Measurements from ENCODE around the gene ROBO2.

Gene ROBO2

DNA sequence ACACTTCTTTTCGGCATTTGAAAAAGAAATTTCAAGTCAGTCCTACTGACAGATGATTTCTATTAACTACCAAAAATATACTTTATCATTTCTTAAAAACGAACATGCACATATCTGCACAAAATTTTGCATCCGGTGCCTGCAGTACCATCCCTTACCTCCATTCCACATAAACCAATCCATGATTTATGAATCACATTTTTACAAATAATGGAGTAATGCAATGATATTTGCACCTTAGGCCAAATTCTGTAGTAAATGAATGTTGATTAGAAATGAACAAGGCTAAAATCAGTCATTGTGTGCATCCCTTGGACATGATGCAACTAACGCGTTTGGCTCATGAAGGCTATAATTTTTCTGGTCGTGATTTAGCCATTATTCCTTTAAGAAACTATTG is 46.5 kb downstream of the ROBO2 start:
- Histone ChIP-seq H3K27me3 (ENCODE audit: insufficient read depth, low read length) (no peaks in the 10 kb centered on the region), H3K27ac (ENCODE audit: low read depth, low read length, poor library complexity, severe bottlenecking) (no peak overlapping the region), H3K9ac (ENCODE audit: low read length) (no peak overlapping the region), H3K9me3 (ENCODE audit: low read length) (no peaks in the 10 kb centered on the region), H4K20me1 (ENCODE audit: insufficient read depth, low read length) (no peaks in the 10 kb centered on the region), H3K9me2 (ENCODE audit: low read depth, low read length) (no peaks in the 10 kb centered on the region), H3K4me2 (ENCODE audit: low read length) (no peak overlapping the region), H2AFZ (ENCODE audit: low read length) (no peak overlapping the region), H3K4me1 (ENCODE audit: insufficient read depth, low read length, severe bottlenecking) (peaks cover 8% of the 10 kb centered on the region), H3K79me2 (ENCODE audit: insufficient read depth, low read length) (no peaks in the 10 kb centered on the region), H3K4me3 (ENCODE audit: low read depth, low read length, poor library complexity, severe bottlenecking) (no peak overlapping the region), H3K36me3 (ENCODE audit: insufficient read depth, low read length) (no peaks in the 10 kb centered on the region), H3F3A (ENCODE audit: insufficient read depth, low read length) (no peaks in the 10 kb centered on the region)
- TF ChIP-seq EZH2 (IDR thresholded peaks at IDR 0.05; ENCODE audit: borderline replicate concordance, low read length) = no peak
- TF ChIP-seq, protein P1, sequence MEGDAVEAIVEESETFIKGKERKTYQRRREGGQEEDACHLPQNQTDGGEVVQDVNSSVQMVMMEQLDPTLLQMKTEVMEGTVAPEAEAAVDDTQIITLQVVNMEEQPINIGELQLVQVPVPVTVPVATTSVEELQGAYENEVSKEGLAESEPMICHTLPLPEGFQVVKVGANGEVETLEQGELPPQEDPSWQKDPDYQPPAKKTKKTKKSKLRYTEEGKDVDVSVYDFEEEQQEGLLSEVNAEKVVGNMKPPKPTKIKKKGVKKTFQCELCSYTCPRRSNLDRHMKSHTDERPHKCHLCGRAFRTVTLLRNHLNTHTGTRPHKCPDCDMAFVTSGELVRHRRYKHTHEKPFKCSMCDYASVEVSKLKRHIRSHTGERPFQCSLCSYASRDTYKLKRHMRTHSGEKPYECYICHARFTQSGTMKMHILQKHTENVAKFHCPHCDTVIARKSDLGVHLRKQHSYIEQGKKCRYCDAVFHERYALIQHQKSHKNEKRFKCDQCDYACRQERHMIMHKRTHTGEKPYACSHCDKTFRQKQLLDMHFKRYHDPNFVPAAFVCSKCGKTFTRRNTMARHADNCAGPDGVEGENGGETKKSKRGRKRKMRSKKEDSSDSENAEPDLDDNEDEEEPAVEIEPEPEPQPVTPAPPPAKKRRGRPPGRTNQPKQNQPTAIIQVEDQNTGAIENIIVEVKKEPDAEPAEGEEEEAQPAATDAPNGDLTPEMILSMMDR (IDR thresholded peaks at IDR 0.05; ENCODE audit: low read length) = no peak

DNA sequence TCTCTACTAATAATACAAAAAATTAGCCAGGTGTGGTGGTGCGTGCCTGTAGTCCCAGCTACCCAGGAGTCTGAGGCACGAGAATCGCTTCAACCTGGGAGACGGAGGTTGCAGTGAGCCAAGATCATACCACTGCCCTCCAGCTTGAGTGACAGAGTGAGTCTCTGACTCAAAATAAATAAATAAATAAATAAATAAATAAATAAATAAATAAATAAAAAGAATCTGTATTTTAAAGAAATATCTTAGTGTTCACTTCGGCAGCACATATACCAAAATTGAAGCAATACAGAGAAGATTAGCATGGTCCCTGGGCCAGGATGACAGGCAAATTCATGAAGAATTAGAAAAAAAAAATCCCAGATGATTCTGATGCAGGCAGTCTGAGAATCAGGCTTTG is 51.9 kb downstream of the ROBO2 start:
- no peak overlapping the region for H3K27ac ChIP-seq (ENCODE audit: low read depth, low read length, poor library complexity, severe bottlenecking)
- no peak overlapping the region for H2AFZ ChIP-seq (ENCODE audit: low read length)
- no peak overlapping the region for H3K4me2 ChIP-seq (ENCODE audit: low read length)
- no peaks in the 10 kb centered on the region for H3K9me3 ChIP-seq (ENCODE audit: low read length)
- no peak overlapping the region for H3K4me3 ChIP-seq (ENCODE audit: low read depth, low read length, poor library complexity, severe bottlenecking)
- H3K36me3 ChIP-seq (ENCODE audit: insufficient read depth, low read length) = no peaks in the 10 kb centered on the region
- H4K20me1 ChIP-seq (ENCODE audit: insufficient read depth, low read length) = no peaks in the 10 kb centered on the region
- no peaks in the 10 kb centered on the region; the same call in 1 of the 2 replicates for H3F3A ChIP-seq (ENCODE audit: insufficient read depth, low read length)
- no peaks in the 10 kb centered on the region for H3K27me3 ChIP-seq (ENCODE audit: insufficient read depth, low read length)
- no peaks in the 10 kb centered on the region for H3K79me2 ChIP-seq (ENCODE audit: insufficient read depth, low read length)
- no peaks in the 10 kb centered on the region for H3K9me2 ChIP-seq (ENCODE audit: low read depth, low read length)
- H3K9ac ChIP-seq (ENCODE audit: low read length) = no peak overlapping the region
- peaks cover 14% of the 10 kb centered on the region for H3K4me1 ChIP-seq (ENCODE audit: insufficient read depth, low read length, severe bottlenecking)
- TF ChIP-seq, protein P1 (IDR thresholded peaks at IDR 0.05; ENCODE audit: low read length) = no peak
- TF ChIP-seq EZH2 (IDR thresholded peaks at IDR 0.05; ENCODE audit: borderline replicate concordance, low read length) = no peak

DNA sequence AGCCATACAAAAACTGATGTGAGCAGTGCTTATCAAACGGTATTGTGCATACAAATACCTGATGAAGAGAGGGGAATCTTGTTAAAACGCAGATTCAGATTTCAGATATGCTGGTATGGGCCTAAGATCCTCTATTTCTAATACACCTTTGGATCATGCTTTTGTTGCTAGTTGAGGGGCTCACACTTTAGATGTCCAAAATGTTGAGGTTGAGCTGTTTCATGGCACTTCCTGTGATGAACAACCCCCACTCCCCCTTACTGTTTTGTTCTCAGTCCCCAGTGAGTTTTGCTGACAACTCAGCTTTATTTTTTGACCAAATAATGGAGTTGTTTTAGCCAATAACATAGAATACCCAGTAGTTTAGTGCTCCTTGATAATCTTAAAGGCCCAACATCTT is 53.2 kb downstream of the ROBO2 start:
- Histone ChIP-seq H3K36me3 (ENCODE audit: insufficient read depth, low read length) (no peaks in the 10 kb centered on the region), H4K20me1 (ENCODE audit: insufficient read depth, low read length) (no peaks in the 10 kb centered on the region), H2AFZ (ENCODE audit: low read length) (peak overlapping the region; percentile 17; the same call in 1 of the 2 replicates), H3K4me1 (ENCODE audit: insufficient read depth, low read length, severe bottlenecking) (peaks cover 17% of the 10 kb centered on the region), H3K4me3 (ENCODE audit: low read depth, low read length, poor library complexity, severe bottlenecking) (no peak overlapping the region), H3F3A (ENCODE audit: insufficient read depth, low read length) (no peaks in the 10 kb centered on the region; the same call in 1 of the 2 replicates), H3K79me2 (ENCODE audit: insufficient read depth, low read length) (no peaks in the 10 kb centered on the region), H3K27ac (ENCODE audit: low read depth, low read length, poor library complexity, severe bottlenecking) (peak overlapping the region; percentile 0), H3K9me3 (ENCODE audit: low read length) (peaks cover 2% of the 10 kb centered on the region; the same call in 1 of the 2 replicates), H3K27me3 (ENCODE audit: insufficient read depth, low read length) (no peaks in the 10 kb centered on the region), H3K4me2 (ENCODE audit: low read length) (no peak overlapping the region), H3K9me2 (ENCODE audit: low read depth, low read length) (no peaks in the 10 kb centered on the region), H3K9ac (ENCODE audit: low read length) (no peak overlapping the region)
- TF ChIP-seq, protein P1 (IDR thresholded peaks at IDR 0.05; ENCODE audit: low read length) = no peak
- TF ChIP-seq EZH2 (IDR thresholded peaks at IDR 0.05; ENCODE audit: borderline replicate concordance, low read length) = no peak
